ENCODE measurements around the gene TMCO5A. TPM values are rescaled to one million over a fixed set of nuclear protein-coding genes. Genes with fewer than 3 reads are reported as not detected.

Gene TMCO5A
- total and polyA plus RNA-seq, 2 of the 8 experiments (the other 6 are each of a cell fraction or from before 2014, with no cell fraction given) = not detected

- Histone ChIP-seq H3K9ac (replicated peaks in 1 of 4; ENCODE audit: extremely low read depth in 1 of 4, low read depth in 3 of 4, low read length in 3 of 4) (no peak overlapping the region), H2BK5ac (ENCODE audit: low read depth, low read length) (no peak overlapping the region), H3K14ac (ENCODE audit: insufficient read length) (no peak overlapping the region), H3K4me3 (ENCODE audit: extremely low read depth in 1 of 4, insufficient read depth in 2 of 4, low read depth in 3 of 4, low read length in 4 of 4) (no peak overlapping the region), H3K23ac (ENCODE audit: insufficient read length) (no peak overlapping the region), H3K9me3 (ENCODE audit: insufficient read depth in 2 of 2, low read depth in 1 of 2, low read length in 1 of 2) (no peaks in the 10 kb centered on the region; a peak in 1 of 4 replicates), H4K20me1 (replicated peaks in 1 of 2; ENCODE audit: control insufficient read depth in 1 of 2, insufficient read depth in 2 of 2, low read length in 2 of 2) (no peaks in the 10 kb centered on the region), H2BK120ac (replicated peaks; ENCODE audit: low read depth, low read length) (no peak overlapping the region), H2BK20ac (ENCODE audit: low read length) (no peak overlapping the region), H2BK12ac (ENCODE audit: low read depth, low read length) (no peak overlapping the region), H3K79me2 (ENCODE audit: control insufficient read depth in 1 of 2, insufficient read depth in 2 of 2, low read length in 2 of 2) (no peaks in the 10 kb centered on the region), H3K27me3 (replicated peaks in 1 of 4; ENCODE audit: control insufficient read depth in 3 of 4, extremely low read depth in 1 of 4, insufficient read depth in 3 of 4, low read length in 3 of 4) (no peaks in the 10 kb centered on the region), H2AFZ (ENCODE audit: low read length) (0 out of 2 replicates have a peak overlapping the region, but pooled peaks have one; percentile 24), H3K18ac (ENCODE audit: extremely low read depth, low read length) (no peak overlapping the region), H3K36me3 (ENCODE audit: control insufficient read depth in 2 of 4, insufficient read depth in 4 of 4, low read length in 3 of 4) (no peaks in the 10 kb centered on the region), H3K4me1 (replicated peaks in 1 of 4; ENCODE audit: control insufficient read depth in 3 of 4, insufficient read depth in 4 of 4, low read length in 3 of 4) (no peaks in the 10 kb centered on the region), H3K4ac (replicated peaks; ENCODE audit: insufficient read length, low read depth, low read length) (no peak overlapping the region), H4K5ac (ENCODE audit: insufficient read length, low read depth, low read length) (no peak overlapping the region), H2BK15ac (ENCODE audit: low read length) (no peak overlapping the region), H4K91ac (replicated peaks; ENCODE audit: insufficient read length, low read length) (no peak overlapping the region), H2AK5ac (ENCODE audit: low read depth, low read length) (no peak overlapping the region), H4K8ac (ENCODE audit: extremely low read depth, insufficient read depth, low read length) (no peak overlapping the region), H3K27ac (ENCODE audit: low read depth, low read length) (no peak overlapping the region), H3K56ac (replicated peaks; ENCODE audit: insufficient read length, low read depth, low read length) (no peak overlapping the region), H3K4me2 (ENCODE audit: insufficient read depth in 1 of 2, low read depth in 2 of 2, low read length in 2 of 2) (no peak overlapping the region), H3K79me1 (ENCODE audit: low read depth, low read length) (no peaks in the 10 kb centered on the region), H3K23me2 (ENCODE audit: low read depth, low read length) (no peaks in the 10 kb centered on the region)
- TF ChIP-seq NANOG (IDR thresholded peaks at IDR 0.05; ENCODE audit: insufficient read depth, low read depth, low read length, poor library complexity, severe bottlenecking) = no peak
- no peak for TF ChIP-seq GTF2F1 (IDR thresholded peaks at IDR 0.05; ENCODE audit: borderline replicate concordance, low read depth, low read length)
- no peak for TF ChIP-seq POU5F1 (IDR thresholded peaks at IDR 0.05; ENCODE audit: low read depth, low read length)
- TF ChIP-seq KDM1A (IDR thresholded peaks at IDR 0.05; ENCODE audit: borderline replicate concordance, low read length) = no peak
- TF ChIP-seq POLR2AphosphoS5 (IDR thresholded peaks at IDR 0.05; ENCODE audit: low read depth, low read length) = no peak
- no peak for TF ChIP-seq TAF1 (IDR thresholded peaks at IDR 0.05; ENCODE audit: low read depth, low read length)
- no peak for TF ChIP-seq EZH2 (IDR thresholded peaks at IDR 0.05; ENCODE audit: low read depth, low read length, severe bottlenecking)
- TF ChIP-seq TCF12 (IDR thresholded peaks at IDR 0.05; ENCODE audit: low read depth, low read length) = no peak
- no peak for TF ChIP-seq CHD2 (IDR thresholded peaks at IDR 0.05; ENCODE audit: low read length)
- TF ChIP-seq PHF8 (conservative IDR thresholded peaks at IDR 0.05; ENCODE audit: low read depth, low read length) = no peak
- TF ChIP-seq CEBPB (IDR thresholded peaks at IDR 0.05; ENCODE audit: low read depth, low read length) = no peak
- TF ChIP-seq, protein P1, sequence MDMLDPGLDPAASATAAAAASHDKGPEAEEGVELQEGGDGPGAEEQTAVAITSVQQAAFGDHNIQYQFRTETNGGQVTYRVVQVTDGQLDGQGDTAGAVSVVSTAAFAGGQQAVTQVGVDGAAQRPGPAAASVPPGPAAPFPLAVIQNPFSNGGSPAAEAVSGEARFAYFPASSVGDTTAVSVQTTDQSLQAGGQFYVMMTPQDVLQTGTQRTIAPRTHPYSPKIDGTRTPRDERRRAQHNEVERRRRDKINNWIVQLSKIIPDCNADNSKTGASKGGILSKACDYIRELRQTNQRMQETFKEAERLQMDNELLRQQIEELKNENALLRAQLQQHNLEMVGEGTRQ (IDR thresholded peaks at IDR 0.05; ENCODE audit: low read length) = no peak
- CTCF ChIA-PET (ENCODE audit: partially characterized antibody) = no interaction called here
- 87% methylated on average over 3 of the region's 3 CpGs; no CpG with 5 or more reads in 1 of the 2 experiments for WGBS, 2 experiments (ENCODE audit: extremely low coverage in 1 of 2, insufficient coverage in 1 of 2, insufficient read length in 1 of 2, insufficient replicate concordance in 2 of 2, low coverage in 1 of 2, low lambda C conversion rate in 2 of 2, missing lambda C conversion rate in 1 of 2)
- DNase-seq (ENCODE audit: low read depth in 1 of 2, low spot score in 2 of 2) = no peak
- POLR2A ChIA-PET (ENCODE audit: partially characterized antibody) = no interaction called here
- FAIRE-seq = peak; percentile 19
These were observed 6.4 kb downstream of the TMCO5A start for GRCh38 chr15:37940876-37941275.

All from H1 (cell line).